K562 (cell line): ENCODE data around the gene GTPBP8. TPM values are rescaled to one million over a fixed set of nuclear protein-coding genes. Genes with fewer than 3 reads are reported as not detected.

Experiments
- ATAC-seq: fragments of 200-7000 bp; cut with Tn5 transposase; 3 replicates; pipeline ENCODE4 v1.9.1; 2020; ENCODE audit warnings: moderate library complexity
- BruUV-seq: library from RNA; stranded (reverse); fragments of 400-500 nt; replicated peaks from 2 replicates; lab custom pipeline; 2021; lab: Mats Ljungman, UMichigan
- CTCF ChIA-PET: fragments of 300-600 bp; formaldehyde crosslinking; extraction: SDS; loops from one replicate; lab custom pipeline; 2021; ENCODE audit warnings: low intra/inter-chr PET ratio; lab: Yijun Ruan, JAX
- POLR2A ChIA-PET: fragments of 300-600, 350-650 bp; sonication (Branson Sonifier 250); formaldehyde crosslinking; extraction: SDS; loops from one replicate; lab custom pipeline; 2021; ENCODE audit warnings: antibody characterized with exemption, inconsistent platforms; lab: Yijun Ruan, JAX
- DNase-seq, 4 experiments: peaks; one replicate each; pipeline versions ENCODE4 v3.0.0 to v3.0.0-alpha.2; 2011 to 2018; ENCODE audit warnings: low spot score in 3 of 4, mixed read lengths in 3 of 4; ENCODE audit errors: extremely low read depth in 1 of 4
- FAIRE-seq: peaks from 2 replicates; lab custom pipeline; 2011; peaks lifted over from hg19 to GRCh38; lab: Jason Lieb, UNC
- H2AFZ ChIP-seq: 2 replicates; pipeline ENCODE4 v1.6.0; 2011; ENCODE audit warnings: low read depth, low read length, control low read depth, inconsistent platforms
- H3K27ac ChIP-seq: fragments of 200-600 bp; 3 replicates; pipeline ENCODE4 v1.8.0; 2011; ENCODE audit warnings: low read depth, mild to moderate bottlenecking, control low read depth, inconsistent platforms, low read length, moderate library complexity, mixed read lengths; ENCODE audit errors: extremely low read depth
- H3K27me3 ChIP-seq, 2 experiments: fragments of 300-600 bp in 1 of 2; 2 replicates in 1 of 2; 3 replicates in 1 of 2; pipeline versions ENCODE4 v1.6.0 to v1.8.0; 2011; ENCODE audit warnings: inconsistent platforms in 2 of 2, low read length in 2 of 2, mild to moderate bottlenecking in 1 of 2, mixed read lengths in 1 of 2, moderate library complexity in 1 of 2; ENCODE audit not compliant: control insufficient read depth in 2 of 2, insufficient read depth in 2 of 2
- H3K36me3 ChIP-seq: fragments of 300-600 bp; 3 replicates; pipeline ENCODE4 v1.8.0; 2011; ENCODE audit warnings: mild to moderate bottlenecking, low read length, inconsistent platforms; ENCODE audit not compliant: control insufficient read depth, insufficient read depth
- H3K4me1 ChIP-seq, 2 experiments: fragments of 200-600 bp in 1 of 2; replicated peaks in 1 of 2; 2 replicates in 1 of 2; 3 replicates in 1 of 2; pipeline versions ENCODE4 v1.5.1 to v1.8.0; 2011; ENCODE audit warnings: inconsistent platforms in 2 of 2, low read length in 2 of 2, mild to moderate bottlenecking in 1 of 2, mixed read lengths in 1 of 2, moderate library complexity in 1 of 2; ENCODE audit not compliant: control insufficient read depth in 2 of 2, insufficient read depth in 2 of 2
- H3K4me2 ChIP-seq: 2 replicates; pipeline ENCODE4 v1.6.1; 2011; ENCODE audit warnings: low read length, control low read depth, inconsistent platforms, mixed read lengths; ENCODE audit not compliant: insufficient read depth
- H3K4me3 ChIP-seq: fragments of 200-600 bp; sonication (generic), shearing (Covaris generic); 2 replicates; pipeline ENCODE4 v1.5.1; 2016; ENCODE audit warnings: control low read depth, inconsistent platforms
- H3K79me2 ChIP-seq: fragments of 200-600 bp; 3 replicates; pipeline ENCODE4 v1.8.0; 2011; ENCODE audit warnings: low read length, inconsistent platforms; ENCODE audit not compliant: control insufficient read depth, insufficient read depth
- H3K9ac ChIP-seq, 2 experiments: 2 replicates each; pipeline versions ENCODE4 v1.6.0 to v1.6.1; 2011; ENCODE audit warnings: low read depth in 2 of 2, low read length in 2 of 2, control low read depth in 1 of 2, inconsistent platforms in 1 of 2, mild to moderate bottlenecking in 1 of 2, mixed read lengths in 1 of 2; ENCODE audit not compliant: insufficient read depth in 1 of 2
- H3K9me1 ChIP-seq: one replicate; pipeline ENCODE4 v1.6.0; 2011; ENCODE audit warnings: inconsistent platforms, mild to moderate bottlenecking, low read length, moderate library complexity; ENCODE audit not compliant: control insufficient read depth, insufficient read depth
- H3K9me3 ChIP-seq: replicated peaks from 2 replicates; pipeline ENCODE4 v1.5.1; 2011; ENCODE audit warnings: low read depth, low read length, inconsistent platforms; ENCODE audit not compliant: control insufficient read depth, insufficient read depth
- H4K20me1 ChIP-seq: replicated peaks from 2 replicates; pipeline ENCODE4 v1.6.1; 2011; ENCODE audit warnings: low read length, inconsistent platforms, mixed read lengths; ENCODE audit not compliant: control insufficient read depth, insufficient read depth
- AFF4 ChIP-seq: sonication (generic); formaldehyde crosslinking; IDR thresholded peaks from 2 replicates; pipeline ENCODE4 v1.8.0; 2023; ENCODE audit warnings: mild to moderate bottlenecking, missing genetic modification reagents
- CAMTA2 ChIP-seq: fragments of 250-450 bp; sonication (Bioruptor Pico); conservative IDR thresholded peaks from 2 replicates; pipeline ENCODE4 v1.5.1; 2022
- NRF1 ChIP-seq, 2 experiments: fragments of 450-650 bp; IDR thresholded peaks in 1 of 2; conservative IDR thresholded peaks in 1 of 2; 2 replicates each; pipeline ENCODE4 v1.6.1; 2014; ENCODE audit warnings: mild to moderate bottlenecking in 2 of 2
- SUPT5H ChIP-seq: fragments of 450-650 bp; IDR thresholded peaks from 2 replicates; pipeline ENCODE4 v1.6.1; 2016
- TSC22D4 ChIP-seq: fragments of 450-650 bp; IDR thresholded peaks from 2 replicates; pipeline ENCODE4 v1.6.1; 2016; ENCODE audit warnings: missing genetic modification characterization, missing biosample characterization, control low read depth
- ZBTB17 ChIP-seq: fragments of 450-650 bp; formaldehyde crosslinking; IDR thresholded peaks from 2 replicates; pipeline ENCODE4 v1.4.0; 2020; ENCODE audit warnings: mild to moderate bottlenecking
- ZNF583 ChIP-seq: fragments of 250-450 bp; sonication (Bioruptor Pico); IDR thresholded peaks from 2 replicates; pipeline ENCODE4 v1.4.0; 2020
- WGBS: fragments of 100-300 bp; shearing (Covaris generic); methylation state at CpG from one replicate; pipeline ENCODE4 v1.1.6; 2016; ENCODE audit warnings: low coverage, mixed read lengths; ENCODE audit not compliant: insufficient coverage; ENCODE audit errors: missing lambda C conversion rate; 5-methylcytosine and 5-hydroxymethylcytosine counted together
- in situ Hi-C: fragments of 300-500 bp; cut with MboI; formaldehyde crosslinking; loops from 4 replicates; pipeline ENCODE4 v1.15.0; 2018; ENCODE audit warnings: inconsistent platforms, mixed read lengths
- intact Hi-C: fragments of 100-400 bp; cut with micrococcal nuclease; formaldehyde crosslinking; loops from 2 replicates; pipeline ENCODE4 v1.14.2; 2022
- polyA plus RNA-seq, 8 experiments: library from polyadenylated mRNA; depleted of rRNA in 4 of 8; stranded (reverse) in 5 of 8; unstranded in 3 of 8; fragments of >200 nt; fragmentation: Nextera tagmentation in 2 of 8; fragmentation: Illumina TruSeq in 1 of 8; extraction: Ambion mirVana in 2 of 8; extraction: Trizol in 1 of 8; gene quantifications; 2 replicates each; pipeline versions ENCODE4 v1.2.1 to v1.2.3, GENCODE V29; 2011 to 2014; ENCODE audit warnings: inconsistent platforms in 1 of 8, missing spikeins in 1 of 8
- total RNA-seq, 7 experiments: library from RNA; depleted of rRNA in 6 of 7; stranded (reverse); fragments of >200 nt in 6 of 7; fragmentation: Illumina TruSeq in 2 of 7; extraction: Trizol in 2 of 7; gene quantifications; 2 replicates each; pipeline versions ENCODE4 v1.2.1 to v1.2.3, GENCODE V29; 2011 to 2021; ENCODE audit warnings: low replicate concordance in 1 of 7
- TF ChIP-seq, protein P1 (sequence below): fragments of 450-650 bp; formaldehyde crosslinking; IDR thresholded peaks from 2 replicates; pipeline ENCODE4 v1.4.0; 2020; ENCODE audit warnings: mild to moderate bottlenecking, moderate library complexity
- TF ChIP-seq, protein P2 (sequence below), 2 experiments: fragments of 450-650 bp; IDR thresholded peaks; 2 replicates each; pipeline ENCODE4 v1.6.1; 2016; ENCODE audit warnings: mild to moderate bottlenecking in 2 of 2, borderline replicate concordance in 1 of 2, low read depth in 1 of 2, moderate library complexity in 1 of 2

GTPBP8 gene
- total and polyA plus RNA-seq, 9 of the 15 experiments (the other 6 are each of a cell fraction or from before 2014, with no cell fraction given): 14.0 to 33.3 (median 20.8) TPM

- H3K27me3 ChIP-seq: no peaks in the 10 kb centered on the region
- H3K79me2 ChIP-seq: no peaks in the 10 kb centered on the region
- ChIA-PET POLR2A (no interaction called here), CTCF (interaction anchor here (0.8 kb wide), 1 partner anchor 336 kb away, joined by 3 read pairs; no protein-coding TSS in a partner anchor)
- no peak overlapping the region for H3K9ac ChIP-seq
- TF ChIP-seq SUPT5H (no peak), ZNF583 (no peak), ZBTB17 (no peak), AFF4 (no peak), CAMTA2 (CRISPR knock-in tag) (no peak), NRF1 (conservative IDR thresholded peaks at IDR 0.05 in 1 of 2, IDR thresholded peaks at IDR 0.05 in 1 of 2) (no peak), TSC22D4 (tag) (no peak)
- TF ChIP-seq, protein P1, sequence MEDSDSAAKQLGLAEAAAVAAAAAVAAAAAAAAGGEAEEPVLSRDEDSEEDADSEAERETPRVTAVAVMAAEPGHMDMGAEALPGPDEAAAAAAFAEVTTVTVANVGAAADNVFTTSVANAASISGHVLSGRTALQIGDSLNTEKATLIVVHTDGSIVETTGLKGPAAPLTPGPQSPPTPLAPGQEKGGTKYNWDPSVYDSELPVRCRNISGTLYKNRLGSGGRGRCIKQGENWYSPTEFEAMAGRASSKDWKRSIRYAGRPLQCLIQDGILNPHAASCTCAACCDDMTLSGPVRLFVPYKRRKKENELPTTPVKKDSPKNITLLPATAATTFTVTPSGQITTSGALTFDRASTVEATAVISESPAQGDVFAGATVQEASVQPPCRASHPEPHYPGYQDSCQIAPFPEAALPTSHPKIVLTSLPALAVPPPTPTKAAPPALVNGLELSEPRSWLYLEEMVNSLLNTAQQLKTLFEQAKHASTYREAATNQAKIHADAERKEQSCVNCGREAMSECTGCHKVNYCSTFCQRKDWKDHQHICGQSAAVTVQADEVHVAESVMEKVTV (CRISPR knock-in tag): no peak
- TF ChIP-seq, protein P2, sequence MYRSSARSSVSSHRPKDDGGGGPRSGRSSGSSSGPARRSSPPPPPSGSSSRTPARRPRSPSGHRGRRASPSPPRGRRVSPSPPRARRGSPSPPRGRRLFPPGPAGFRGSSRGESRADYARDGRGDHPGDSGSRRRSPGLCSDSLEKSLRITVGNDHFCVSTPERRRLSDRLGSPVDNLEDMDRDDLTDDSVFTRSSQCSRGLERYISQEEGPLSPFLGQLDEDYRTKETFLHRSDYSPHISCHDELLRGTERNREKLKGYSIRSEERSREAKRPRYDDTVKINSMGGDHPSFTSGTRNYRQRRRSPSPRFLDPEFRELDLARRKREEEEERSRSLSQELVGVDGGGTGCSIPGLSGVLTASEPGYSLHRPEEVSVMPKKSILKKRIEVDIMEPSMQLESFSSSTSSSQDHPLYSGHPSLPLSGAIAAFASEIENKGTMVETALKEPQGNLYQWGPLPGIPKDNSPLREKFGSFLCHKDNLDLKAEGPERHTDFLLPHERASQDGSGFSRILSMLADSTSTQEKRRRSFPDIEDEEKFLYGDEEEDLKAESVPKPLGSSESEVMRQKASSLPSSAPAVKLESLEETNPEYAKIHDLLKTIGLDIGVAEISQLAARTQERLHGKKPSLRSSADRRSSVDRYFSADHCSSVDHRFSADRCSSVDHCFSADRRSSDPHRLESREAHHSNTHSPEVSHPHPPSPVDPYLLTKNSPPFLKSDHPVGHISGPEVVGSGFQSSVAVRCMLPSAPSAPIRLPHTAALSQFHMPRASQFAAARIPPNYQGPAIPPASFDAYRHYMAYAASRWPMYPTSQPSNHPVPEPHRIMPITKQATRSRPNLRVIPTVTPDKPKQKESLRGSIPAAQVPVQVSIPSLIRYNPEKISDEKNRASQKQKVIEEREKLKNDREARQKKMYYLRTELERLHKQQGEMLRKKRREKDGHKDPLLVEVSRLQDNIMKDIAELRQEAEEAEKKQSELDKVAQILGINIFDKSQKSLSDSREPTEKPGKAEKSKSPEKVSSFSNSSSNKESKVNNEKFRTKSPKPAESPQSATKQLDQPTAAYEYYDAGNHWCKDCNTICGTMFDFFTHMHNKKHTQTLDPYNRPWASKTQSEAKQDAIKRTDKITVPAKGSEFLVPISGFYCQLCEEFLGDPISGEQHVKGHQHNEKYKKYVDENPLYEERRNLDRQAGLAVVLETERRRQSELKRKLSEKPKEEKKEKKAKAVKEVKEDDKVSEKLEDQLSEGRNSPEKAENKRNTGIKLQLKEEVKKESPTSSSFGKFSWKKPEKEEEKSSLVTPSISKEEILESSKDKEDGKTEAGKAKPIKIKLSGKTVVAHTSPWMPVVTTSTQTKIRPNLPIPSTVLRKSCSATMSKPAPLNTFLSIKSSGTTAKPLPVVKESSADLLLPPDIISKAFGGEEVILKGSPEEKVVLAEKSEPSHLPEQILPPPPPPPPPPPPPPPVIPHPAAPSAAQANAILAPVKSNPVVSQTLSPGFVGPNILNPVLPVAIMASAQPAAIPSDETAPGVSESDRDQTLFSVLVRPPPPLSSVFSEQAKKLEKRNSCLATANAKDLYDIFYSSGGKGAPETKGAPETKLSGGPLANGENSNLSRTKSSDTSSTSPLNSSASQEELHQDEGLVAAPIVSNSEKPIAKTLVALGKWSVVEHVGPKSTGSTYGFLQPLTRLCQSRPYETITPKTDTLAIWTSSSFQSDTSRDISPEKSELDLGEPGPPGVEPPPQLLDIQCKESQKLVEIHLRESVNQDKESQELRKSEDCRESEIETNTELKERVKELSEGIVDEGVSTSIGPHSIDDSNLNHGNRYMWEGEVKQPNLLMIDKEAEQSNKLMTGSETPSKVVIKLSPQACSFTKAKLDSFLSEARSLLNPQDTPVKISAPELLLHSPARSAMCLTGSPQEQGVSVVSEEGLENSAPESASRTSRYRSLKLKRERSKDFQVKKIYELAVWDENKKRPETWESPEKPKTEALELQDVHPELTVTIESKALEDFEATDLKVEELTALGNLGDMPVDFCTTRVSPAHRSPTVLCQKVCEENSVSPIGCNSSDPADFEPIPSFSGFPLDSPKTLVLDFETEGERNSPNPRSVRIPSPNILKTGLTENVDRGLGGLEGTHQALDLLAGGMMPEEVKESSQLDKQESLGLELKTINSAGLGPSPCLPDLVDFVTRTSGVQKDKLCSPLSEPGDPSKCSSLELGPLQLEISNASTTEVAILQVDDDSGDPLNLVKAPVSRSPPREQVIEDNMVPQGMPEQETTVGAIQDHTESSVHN (IDR thresholded peaks at IDR 0.05; ENCODE audit: borderline replicate concordance in 1 of 2, low read depth in 1 of 2): no peak
- no TSS peak for BruUV-seq
- no peaks in the 10 kb centered on the region for H3K9me1 ChIP-seq
- ATAC-seq (no peak), DNase-seq (no peak), FAIRE-seq (no peak)
- no peaks in the 10 kb centered on the region for H3K4me1 ChIP-seq
- no peaks in the 10 kb centered on the region for H4K20me1 ChIP-seq
- no peak overlapping the region for H3K4me2 ChIP-seq
- no peak overlapping the region for H3K27ac ChIP-seq
- WGBS: 14% methylated on average over 1 of the region's 1 CpG
- no peaks in the 10 kb centered on the region for H3K36me3 ChIP-seq
- in situ Hi-C loops: loop anchor here (10.0 kb wide), 1 partner anchor 335 kb away; the partner anchor contains the start of gene CCDC80
- no peak overlapping the region for H3K4me3 ChIP-seq
- H3K9me3 ChIP-seq: no peaks in the 10 kb centered on the region
- intact Hi-C loops: no loop called here
- H2AFZ ChIP-seq: no peak overlapping the region
Observed at GRCh38 chr3:112980080-112980479, 10.7 kb upstream of the GTPBP8 start.
